Neural progenitor cell (in vitro differentiated cells): Measurements from ENCODE around the gene SLC45A1. TPM values are rescaled to one million over a fixed set of nuclear protein-coding genes. Genes with fewer than 3 reads are reported as not detected.

Experiments
- DNase-seq: peaks from one replicate; pipeline ENCODE4 v3.0.0-alpha.2; 2016; ENCODE audit warnings: low spot score
- H2AFZ ChIP-seq: fragments of 200-600 bp; sonication (generic); replicated peaks from 2 replicates; pipeline ENCODE4 v1.6.1; 2016; ENCODE audit warnings: antibody characterized with exemption
- H3F3A ChIP-seq: fragments of 200-600 bp; sonication (generic); 2 replicates; pipeline ENCODE4 v1.6.1; 2016; ENCODE audit warnings: antibody characterized with exemption, low read depth
- H3K27ac ChIP-seq: fragments of 200-600 bp; sonication (generic); 2 replicates; pipeline ENCODE4 v1.5.1; 2016; ENCODE audit warnings: mild to moderate bottlenecking
- H3K27me3 ChIP-seq: fragments of 200-600 bp; sonication (generic); 2 replicates; pipeline ENCODE4 v1.6.1; 2016; ENCODE audit warnings: mild to moderate bottlenecking, moderate library complexity
- H3K36me3 ChIP-seq: fragments of 200-600 bp; sonication (generic); 2 replicates; pipeline ENCODE4 v1.5.1; 2016
- H3K4me1 ChIP-seq: fragments of 200-600 bp; sonication (generic); 2 replicates; pipeline ENCODE4 v1.6.1; 2016; ENCODE audit warnings: mixed run types
- H3K4me2 ChIP-seq: fragments of 200-600 bp; sonication (generic); 2 replicates; pipeline ENCODE4 v1.6.1; 2016
- H3K4me3 ChIP-seq: fragments of 200-600 bp; sonication (generic); 2 replicates; pipeline ENCODE4 v1.5.1; 2016
- H3K79me2 ChIP-seq: fragments of 200-600 bp; sonication (generic); 2 replicates; pipeline ENCODE4 v1.6.1; 2016; ENCODE audit warnings: low read depth
- H3K9ac ChIP-seq: fragments of 200-600 bp; sonication (generic); 2 replicates; pipeline ENCODE4 v1.6.1; 2016
- H3K9me3 ChIP-seq: fragments of 200-600 bp; sonication (generic); 2 replicates; pipeline ENCODE4 v1.5.1; 2016; ENCODE audit warnings: low read depth
- H4K20me1 ChIP-seq: fragments of 200-600 bp; sonication (generic); 2 replicates; pipeline ENCODE4 v1.6.1; 2016; ENCODE audit warnings: low read depth
- H3K27ac Mint-ChIP-seq: 3 replicates; pipeline ENCODE4 v1.8.0; 2021; ENCODE audit warnings: mixed read lengths
- H3K27me3 Mint-ChIP-seq: 2 replicates; pipeline ENCODE4 v1.8.0; 2022; ENCODE audit warnings: low read depth, mild to moderate bottlenecking, inconsistent platforms, moderate library complexity, mixed read lengths; ENCODE audit not compliant: insufficient read depth
- H3K36me3 Mint-ChIP-seq: 3 replicates; pipeline ENCODE4 v1.8.0; 2021; ENCODE audit warnings: mixed read lengths
- H3K4me1 Mint-ChIP-seq: 3 replicates; pipeline ENCODE4 v1.8.0; 2021; ENCODE audit warnings: mixed read lengths
- H3K4me3 Mint-ChIP-seq: 3 replicates; pipeline ENCODE4 v1.8.0; 2021; ENCODE audit warnings: mild to moderate bottlenecking, moderate library complexity, mixed read lengths
- H3K9me3 Mint-ChIP-seq: 3 replicates; pipeline ENCODE4 v1.8.0; 2020; ENCODE audit warnings: mixed read lengths
- CTCF ChIP-seq: fragments of 200-600 bp; sonication (generic); IDR thresholded peaks from 2 replicates; pipeline ENCODE4 v1.5.1; 2017; ENCODE audit warnings: antibody characterized with exemption, mild to moderate bottlenecking
- EZH2 ChIP-seq: fragments of 200-600 bp; sonication (generic); IDR thresholded peaks from 2 replicates; pipeline ENCODE4 v1.6.1; 2017; ENCODE audit warnings: antibody characterized with exemption, mild to moderate bottlenecking, moderate library complexity
- EZH2phosphoT487 ChIP-seq: fragments of 200-600 bp; sonication (generic); IDR thresholded peaks from 2 replicates; pipeline ENCODE4 v1.6.1; 2017; ENCODE audit warnings: antibody characterized with exemption
- total RNA-seq: library from RNA; depleted of rRNA; stranded (reverse); fragments of >200 nt; gene quantifications from 2 replicates; pipeline ENCODE4 v1.2.3, GENCODE V29; 2015; ENCODE audit warnings: low replicate concordance

SLC45A1 gene
- total RNA-seq, 1 donor from 2014 or later: 1.1 TPM

GRCh38 chr1:8384088-8384487 is 66.2 kb downstream of the SLC45A1 start:
- H3K27ac ChIP-seq: peak overlapping the region; percentile 78
- no peaks in the 10 kb centered on the region for H3K9me3 ChIP-seq
- no peak overlapping the region for H3K27ac Mint-ChIP-seq
- H3K27me3 Mint-ChIP-seq: peaks cover 2% of the 10 kb centered on the region
- no peak overlapping the region for H2AFZ ChIP-seq
- H3K4me3 Mint-ChIP-seq: no peak overlapping the region
- no peak overlapping the region for H3K4me3 ChIP-seq
- H3K9me3 Mint-ChIP-seq: peaks cover 2% of the 10 kb centered on the region
- peaks cover 32% of the 10 kb centered on the region for H3K36me3 Mint-ChIP-seq
- H3K9ac ChIP-seq: no peak overlapping the region
- H3K27me3 ChIP-seq: no peaks in the 10 kb centered on the region
- no peak for DNase-seq
- H3K4me2 ChIP-seq: no peak overlapping the region
- H3K79me2 ChIP-seq: peaks cover 89% of the 10 kb centered on the region
- H4K20me1 ChIP-seq: peaks cover 93% of the 10 kb centered on the region
- H3K4me1 ChIP-seq: peaks cover 69% of the 10 kb centered on the region
- peaks cover 59% of the 10 kb centered on the region for H3F3A ChIP-seq
- H3K4me1 Mint-ChIP-seq: peaks cover 77% of the 10 kb centered on the region
- no peak for TF ChIP-seq EZH2phosphoT487
- TF ChIP-seq EZH2: no peak
- no peak for TF ChIP-seq CTCF
- H3K36me3 ChIP-seq: no peaks in the 10 kb centered on the region

GRCh38 chr1:8384577-8384976 is 66.7 kb downstream of the SLC45A1 start:
- no peaks in the 10 kb centered on the region for H3K36me3 ChIP-seq
- no peak overlapping the region for H3K9ac ChIP-seq
- peak overlapping the region; percentile 25 for H3K4me2 ChIP-seq
- DNase-seq: no peak
- H3K79me2 ChIP-seq: peaks cover 89% of the 10 kb centered on the region
- H3K27me3 ChIP-seq: no peaks in the 10 kb centered on the region
- Mint-ChIP-seq H3K4me1 (peaks cover 72% of the 10 kb centered on the region), H3K9me3 (peaks cover 2% of the 10 kb centered on the region), H3K27me3 (no peaks in the 10 kb centered on the region), H3K36me3 (peaks cover 37% of the 10 kb centered on the region), H3K27ac (peak overlapping the region; percentile 75), H3K4me3 (no peak overlapping the region)
- H4K20me1 ChIP-seq: peaks cover 89% of the 10 kb centered on the region
- peaks cover 59% of the 10 kb centered on the region for H3F3A ChIP-seq
- TF ChIP-seq EZH2phosphoT487: no peak
- no peak overlapping the region for H2AFZ ChIP-seq
- H3K4me1 ChIP-seq: peaks cover 66% of the 10 kb centered on the region
- peak overlapping the region; percentile 78 for H3K27ac ChIP-seq
- no peak overlapping the region for H3K4me3 ChIP-seq
- no peaks in the 10 kb centered on the region for H3K9me3 ChIP-seq

- Histone ChIP-seq H3K4me3 (no peak overlapping the region), H4K20me1 (peaks cover 88% of the 10 kb centered on the region), H3K27me3 (no peaks in the 10 kb centered on the region), H3K4me2 (peak overlapping the region; percentile 9), H3K9ac (no peak overlapping the region), H3K9me3 (no peaks in the 10 kb centered on the region), H2AFZ (no peak overlapping the region), H3F3A (peaks cover 59% of the 10 kb centered on the region), H3K27ac (peak overlapping the region; percentile 44), H3K4me1 (peaks cover 62% of the 10 kb centered on the region), H3K36me3 (no peaks in the 10 kb centered on the region), H3K79me2 (peaks cover 89% of the 10 kb centered on the region)
- Mint-ChIP-seq H3K4me1 (peaks cover 65% of the 10 kb centered on the region), H3K27me3 (peaks cover 3% of the 10 kb centered on the region), H3K36me3 (peaks cover 41% of the 10 kb centered on the region), H3K27ac (no peak overlapping the region), H3K9me3 (peaks cover 2% of the 10 kb centered on the region), H3K4me3 (no peak overlapping the region)
- TF ChIP-seq EZH2phosphoT487 (no peak), EZH2 (no peak), CTCF (no peak)
- no peak for DNase-seq
Measured at GRCh38 chr1:8386247-8386646, 68.3 kb downstream of the SLC45A1 start.

GRCh38 chr1:8388732-8389562 is 71.0 kb downstream of the SLC45A1 start:
- H3K4me3 ChIP-seq: no peak overlapping the region
- peaks cover 42% of the 10 kb centered on the region for H3K36me3 Mint-ChIP-seq
- peaks cover 4% of the 10 kb centered on the region for H3K27me3 Mint-ChIP-seq
- DNase-seq: no peak
- peaks cover 2% of the 10 kb centered on the region for H3K9me3 Mint-ChIP-seq
- peaks cover 48% of the 10 kb centered on the region for H3K4me1 ChIP-seq
- no peak overlapping the region for H3K27ac Mint-ChIP-seq
- H3K4me1 Mint-ChIP-seq: peaks cover 52% of the 10 kb centered on the region
- H3K4me3 Mint-ChIP-seq: no peak overlapping the region
- no peak overlapping the region for H3K4me2 ChIP-seq
- H2AFZ ChIP-seq: no peak overlapping the region
- H3K27me3 ChIP-seq: no peaks in the 10 kb centered on the region
- H3K79me2 ChIP-seq: peaks cover 94% of the 10 kb centered on the region
- H3F3A ChIP-seq: peaks cover 34% of the 10 kb centered on the region
- H3K9me3 ChIP-seq: no peaks in the 10 kb centered on the region
- no peaks in the 10 kb centered on the region for H3K36me3 ChIP-seq
- H4K20me1 ChIP-seq: peaks cover 87% of the 10 kb centered on the region
- no peak overlapping the region for H3K9ac ChIP-seq
- H3K27ac ChIP-seq: no peak overlapping the region
- TF ChIP-seq EZH2phosphoT487: no peak
- TF ChIP-seq EZH2: no peak
- TF ChIP-seq CTCF: no peak
